GM12891 (cell line): ENCODE measurements around the gene SCT.

Experiments used
- PAX5 ChIP-seq: IDR thresholded peaks from 2 replicates; pipeline ENCODE4 v1.6.1; 2011; ENCODE audit warnings: low read length, moderate library complexity, mild to moderate bottlenecking; ENCODE audit not compliant: insufficient read depth, severe bottlenecking
- POLR2A ChIP-seq: IDR thresholded peaks from 2 replicates; pipeline ENCODE4 v1.6.1; 2011; ENCODE audit warnings: low read depth, low read length, control low read depth
- POU2F2 ChIP-seq: IDR thresholded peaks from 2 replicates; pipeline ENCODE4 v1.6.1; 2011; ENCODE audit warnings: low read depth, mild to moderate bottlenecking, control low read depth, low read length, moderate library complexity
- SPI1 ChIP-seq: IDR thresholded peaks from 2 replicates; pipeline ENCODE4 v1.6.1; 2011; ENCODE audit warnings: low read depth, low read length, control low read depth

- no peak for TF ChIP-seq POU2F2
- TF ChIP-seq POLR2A = no peak
- no peak for TF ChIP-seq SPI1
- no peak for TF ChIP-seq PAX5
These were observed 26.9 kb upstream of the SCT start for GRCh38 chr11:653837-654236.
